HPDE6-E6E7 (cell line): ENCODE data around the gene MUC5AC.
"Not testable (repeated sequence)": the region's sequence is repeated elsewhere in the genome, so short reads cannot be mapped to it uniquely, and the experiment has no call there.

ENCODE experiments used
- DNase-seq: peaks from one replicate; pipeline ENCODE4 v3.0.0; 2011; ENCODE audit warnings: missing footprints; ENCODE audit errors: extremely low spot score

Gene MUC5AC

DNA sequence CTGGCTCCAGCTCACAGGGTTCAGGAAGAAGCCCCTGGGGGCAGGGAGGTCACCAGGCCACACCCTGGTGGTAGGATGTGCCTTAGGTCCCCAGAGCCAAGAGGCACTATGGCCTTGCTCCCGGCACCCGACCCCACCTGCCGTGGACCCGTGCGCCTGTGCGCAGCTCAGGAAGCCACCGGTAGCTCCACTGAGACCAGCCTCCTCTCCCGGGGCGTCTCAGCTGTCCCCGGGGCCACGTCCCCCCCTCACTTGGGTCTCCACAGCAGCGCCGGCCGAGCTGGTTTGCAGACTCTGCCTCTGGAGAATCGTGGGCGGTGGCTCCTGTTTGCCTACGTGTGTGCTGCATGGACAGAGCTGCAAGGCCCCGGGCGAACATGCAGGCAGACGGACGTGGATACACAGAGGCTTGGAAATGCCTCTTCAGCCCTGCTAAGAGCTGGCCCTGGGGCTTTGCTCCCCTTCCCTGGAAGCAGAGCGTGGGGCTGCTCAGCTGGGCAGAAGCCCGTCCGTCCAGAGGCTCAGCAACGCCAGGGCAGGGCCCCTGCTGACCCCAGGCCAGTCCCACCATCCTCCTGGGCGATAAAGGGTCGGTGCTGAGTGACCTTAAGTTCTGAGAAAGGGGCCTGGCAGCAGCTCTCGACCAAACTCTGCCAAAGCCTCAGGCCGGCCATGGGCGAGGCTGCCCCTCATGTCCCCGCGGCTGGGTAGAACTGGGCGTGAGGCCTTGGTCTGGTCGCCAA is 49.8 kb downstream of the MUC5AC start:
- DNase-seq = no peak

DNA sequence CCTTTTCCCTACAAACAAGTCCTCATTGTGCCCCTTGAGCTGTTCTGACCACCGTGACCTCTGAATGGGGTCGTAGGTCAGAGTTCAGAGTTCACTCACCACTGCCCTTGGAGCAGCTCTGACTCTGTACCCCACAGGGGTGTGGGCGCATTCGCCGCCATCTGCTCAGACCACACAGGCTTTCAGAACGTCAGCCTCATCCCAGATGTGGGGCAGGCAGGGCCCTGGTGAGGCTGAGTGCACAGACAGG is 50.3 kb downstream of the MUC5AC start:
- no peak for DNase-seq

DNA sequence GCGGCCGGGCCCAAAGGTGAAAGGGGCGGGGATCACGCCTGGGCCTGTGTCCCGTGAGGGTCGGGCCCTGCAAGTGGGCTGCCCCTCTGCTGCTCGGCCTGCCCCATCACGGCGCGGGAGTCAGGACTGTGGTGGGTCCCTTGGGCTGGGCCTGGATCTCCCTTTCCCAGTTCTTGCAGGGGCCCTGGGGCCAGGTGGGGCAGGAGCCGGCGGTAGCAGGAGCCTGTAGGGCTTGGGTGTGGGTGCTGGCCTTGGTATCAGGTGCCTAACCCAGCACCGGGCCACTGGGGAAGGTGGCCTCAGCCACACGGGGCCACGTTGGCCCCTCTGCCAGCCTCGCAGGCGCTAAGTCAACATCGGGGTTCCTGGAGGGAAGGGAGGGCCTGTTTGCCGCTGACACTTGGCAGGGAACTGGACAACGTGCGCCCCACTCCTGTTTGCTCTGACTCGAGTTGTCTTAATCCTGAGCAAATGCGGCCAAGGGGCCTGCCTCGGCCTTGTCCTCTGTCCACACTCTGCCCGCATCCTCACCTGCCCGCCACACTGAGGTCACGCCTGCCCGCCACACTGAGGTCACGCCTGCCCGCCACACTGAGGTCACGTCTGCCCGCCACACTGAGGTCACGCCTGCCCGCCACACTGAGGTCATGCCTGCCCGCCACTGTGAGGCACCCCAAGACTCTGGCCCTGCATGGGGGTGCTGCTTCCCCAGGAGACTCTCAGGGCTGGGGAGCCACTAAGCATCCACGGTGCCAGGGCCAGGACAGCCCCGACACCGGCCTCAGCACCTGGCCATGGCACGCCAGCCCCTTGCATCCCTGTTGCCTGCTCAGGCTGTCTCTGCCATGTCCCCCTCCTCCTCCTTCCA is 50.9 kb downstream of the MUC5AC start:
- no peak for DNase-seq

DNA sequence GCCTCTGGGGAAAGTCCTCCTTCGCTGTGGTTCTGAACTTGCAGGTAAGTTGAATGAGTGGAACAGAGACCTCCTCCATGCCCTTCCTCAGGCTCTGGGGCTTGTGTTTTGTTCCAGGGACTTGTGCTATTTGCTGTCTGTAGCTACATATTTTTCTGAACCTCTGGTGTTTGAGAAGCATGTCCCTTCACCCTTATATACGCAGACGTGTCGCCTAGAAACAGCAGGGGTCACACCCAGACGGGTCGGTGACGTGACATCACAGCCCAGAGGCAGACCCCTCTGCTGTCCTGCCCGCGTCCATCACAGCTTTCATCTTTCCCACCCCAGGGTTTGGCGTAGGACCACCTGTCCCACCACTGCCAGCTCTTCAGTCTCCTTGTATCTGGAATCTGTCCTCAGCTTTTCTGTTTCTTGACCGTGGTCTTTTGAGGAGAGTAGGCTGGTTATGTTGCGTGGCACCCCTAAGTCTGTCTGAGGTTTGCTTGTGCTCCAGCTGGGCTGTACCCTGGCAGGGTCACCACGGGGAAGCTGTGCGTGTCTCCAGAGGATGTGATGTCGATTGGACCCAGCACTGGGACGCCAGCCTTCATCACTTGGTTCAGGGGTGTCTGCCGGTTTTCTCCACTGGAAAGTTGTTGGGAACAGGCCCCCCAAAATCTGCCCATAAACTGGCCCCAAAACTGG is 51.8 kb downstream of the MUC5AC start:
- no peak for DNase-seq

GRCh38 chr11:1211838-1212237 is 54.1 kb downstream of the MUC5AC start:
- no peak for DNase-seq

DNA sequence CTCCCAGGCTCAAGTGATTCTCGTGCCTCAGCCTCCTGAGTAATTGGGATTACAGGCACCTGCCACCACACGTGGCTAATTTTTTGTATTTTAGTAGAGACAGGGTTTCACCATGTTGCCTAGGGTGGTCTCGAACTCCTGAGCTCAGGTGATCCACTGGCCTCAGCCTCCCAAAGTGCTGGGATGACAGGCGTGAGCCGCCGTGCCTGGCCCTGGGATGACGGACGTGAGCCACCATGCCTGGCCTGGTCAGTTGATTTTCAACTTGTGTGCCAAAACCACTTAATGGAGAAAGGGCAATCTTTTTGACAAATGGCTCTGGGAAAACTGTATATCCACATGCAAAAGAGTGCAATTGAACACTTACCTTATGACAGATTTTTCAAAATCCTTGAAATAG is 58.1 kb downstream of the MUC5AC start:
- not testable (repeated sequence) for DNase-seq

DNA sequence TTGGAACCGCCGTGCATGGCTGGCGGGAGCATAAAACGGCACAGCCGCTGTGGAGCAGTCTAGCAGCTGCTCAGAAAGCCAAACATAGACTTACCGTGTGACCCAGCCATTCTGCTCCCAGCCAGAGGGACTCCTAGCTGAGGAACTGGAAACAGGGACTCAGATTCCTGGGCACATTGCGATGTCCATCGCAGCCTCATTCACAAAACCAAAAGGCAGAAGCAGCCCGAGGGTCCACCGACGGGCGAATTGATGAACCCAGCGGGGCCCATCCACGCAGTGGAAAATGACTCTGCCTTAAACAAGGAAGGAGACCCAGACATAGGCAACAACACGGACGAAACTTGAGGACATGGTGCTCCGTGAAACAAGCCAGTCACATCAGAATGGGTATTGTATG is 59.4 kb downstream of the MUC5AC start:
- DNase-seq = no peak

DNA sequence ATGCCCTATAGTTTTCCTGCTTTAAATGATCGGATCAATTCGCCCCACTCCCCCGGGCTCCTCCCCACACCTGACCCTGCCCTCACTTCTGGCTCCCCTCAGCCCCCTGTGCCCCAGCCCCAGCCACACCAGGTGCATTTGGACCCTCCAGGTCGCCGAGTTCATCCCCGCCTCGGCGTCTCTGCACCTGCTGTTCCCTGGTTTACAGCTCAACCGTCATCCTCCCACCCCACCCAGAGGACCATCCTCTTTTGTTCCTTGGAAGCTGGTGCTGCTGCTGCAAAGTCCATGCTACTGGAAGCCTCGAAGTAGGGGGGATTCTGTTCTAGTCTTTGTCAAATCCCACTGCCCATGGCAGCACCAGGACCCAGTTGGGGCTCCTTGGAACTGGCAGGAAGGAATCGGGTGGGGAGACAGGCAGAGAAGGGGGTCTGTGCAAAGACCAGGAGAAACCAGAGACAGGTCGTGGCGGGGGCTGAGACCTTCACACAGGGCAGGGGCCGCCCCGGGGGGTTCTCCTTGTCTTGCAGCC is 60.6 kb downstream of the MUC5AC start:
- DNase-seq = no peak

DNA sequence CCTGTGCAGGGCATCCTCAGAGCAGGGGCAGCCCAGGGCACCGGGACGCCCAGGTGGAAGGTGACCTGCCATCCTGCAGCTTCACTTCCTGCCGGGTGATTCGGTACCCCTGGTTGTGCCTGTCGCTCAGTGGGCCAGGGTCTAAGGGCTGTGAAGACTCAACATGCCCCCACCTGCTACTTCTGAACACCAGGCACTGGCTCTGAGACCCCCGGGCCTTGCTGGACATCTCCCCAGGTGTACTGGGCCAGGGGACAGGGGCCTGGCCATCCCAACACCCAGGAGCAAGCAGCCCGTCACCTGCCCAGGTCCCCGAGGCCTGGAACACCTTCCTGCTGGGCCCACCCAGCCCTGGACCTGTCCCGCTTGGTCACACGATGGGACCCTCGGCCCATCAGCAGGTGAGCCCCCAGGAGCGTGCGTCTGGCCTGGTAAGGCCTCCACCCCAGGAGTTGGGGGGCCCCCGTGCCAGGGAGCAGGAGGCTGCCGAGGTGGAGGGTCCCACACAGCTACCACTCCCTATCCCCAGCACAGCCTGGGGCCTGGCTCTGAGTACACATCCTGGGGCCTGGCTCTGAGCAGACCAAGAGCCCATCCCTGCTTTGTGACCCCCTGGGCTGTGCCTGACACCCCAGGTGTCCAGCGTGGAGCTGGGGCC is 61.2 kb downstream of the MUC5AC start:
- DNase-seq = no peak

DNA sequence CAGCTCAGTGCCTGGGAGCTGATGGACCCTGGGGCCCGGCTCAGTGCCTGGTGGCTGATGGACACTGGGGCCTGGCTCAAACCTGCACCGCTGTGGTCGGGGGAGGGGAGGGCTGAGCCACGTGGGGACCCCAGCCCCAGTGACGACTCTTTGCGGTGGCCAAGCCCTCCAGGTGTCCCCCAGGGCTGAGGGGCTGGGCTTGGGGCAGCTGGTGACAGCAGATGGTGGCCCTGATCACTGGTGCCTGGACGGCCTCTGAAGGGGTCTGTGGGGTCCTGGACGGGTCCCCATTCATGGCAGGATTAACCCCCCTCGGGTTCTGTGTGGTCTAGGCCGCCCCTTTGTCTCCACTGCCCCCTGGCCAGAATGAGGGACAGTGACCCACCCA is 61.7 kb downstream of the MUC5AC start:
- no peak for DNase-seq

- no peak for DNase-seq
Measured at GRCh38 chr11:1219834-1220815, 62.4 kb downstream of the MUC5AC start.

DNA sequence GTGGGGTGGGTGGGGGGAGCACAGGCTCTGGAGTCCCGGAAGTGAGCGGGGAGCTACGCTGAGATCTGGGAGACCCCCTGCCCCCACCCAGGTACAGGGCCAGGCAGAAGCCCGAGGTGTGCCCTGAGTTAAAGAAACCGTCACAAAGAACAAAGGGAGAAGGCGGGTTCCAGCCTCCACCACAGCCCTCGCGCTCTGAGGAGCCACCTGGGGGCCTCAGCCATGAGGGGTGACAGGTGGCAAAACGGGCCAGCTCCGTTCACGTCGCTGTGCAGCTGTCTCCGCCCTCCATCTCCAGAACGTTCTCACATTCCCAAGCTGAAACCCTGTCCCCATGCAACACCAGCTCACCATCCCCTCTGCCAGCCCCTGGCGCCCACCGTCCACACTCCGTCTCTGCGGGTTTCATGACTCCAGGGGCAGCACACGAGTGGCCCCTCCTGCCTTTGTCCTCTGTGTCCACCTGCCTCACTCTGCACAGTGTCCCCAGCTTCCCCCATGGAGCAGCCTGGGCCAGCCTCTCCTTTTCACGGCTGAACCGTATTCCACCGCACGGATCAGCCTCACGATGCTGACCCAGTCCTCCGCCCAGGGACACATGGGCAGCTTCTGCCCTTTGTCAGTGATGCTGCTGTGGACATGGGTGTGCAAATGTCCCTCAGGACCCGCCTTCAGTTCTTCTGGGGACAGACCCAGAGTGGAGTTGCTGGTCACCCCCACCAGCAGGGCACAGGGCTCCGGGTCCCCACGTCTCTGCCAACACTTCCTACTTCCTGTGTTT is 63.4 kb downstream of the MUC5AC start:
- no peak for DNase-seq

DNA sequence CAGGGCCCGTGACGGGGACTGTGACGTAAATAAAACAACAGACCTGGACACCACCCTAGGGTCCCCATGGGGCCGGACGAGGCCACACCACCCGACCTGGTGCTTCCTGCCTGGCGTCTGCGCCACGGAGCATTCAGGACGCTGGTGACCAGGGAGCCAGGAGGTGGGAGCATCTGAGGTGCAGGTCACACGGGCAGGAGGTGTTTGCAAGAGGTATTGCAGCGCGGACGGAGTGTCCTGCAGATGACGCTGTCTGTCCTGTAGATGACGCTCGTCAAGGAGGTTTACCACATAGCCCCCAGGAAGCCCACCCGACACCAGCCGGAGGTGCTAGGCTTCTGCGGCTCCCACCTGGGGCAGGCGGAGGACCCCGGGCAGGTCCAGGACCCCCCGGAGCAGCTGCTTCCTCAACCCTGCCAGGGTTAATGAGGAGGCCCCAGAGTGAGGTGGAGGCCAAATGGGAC is 64.1 kb downstream of the MUC5AC start:
- DNase-seq = no peak

GRCh38 chr11:1222491-1223345 is 65.0 kb downstream of the MUC5AC start, which contains the start of gene MUC5B:
MUC5B (plus strand) TSS chr11:1223066; CDS start chr11:1223124, 58 bp downstream.
- DNase-seq = no peak

DNA sequence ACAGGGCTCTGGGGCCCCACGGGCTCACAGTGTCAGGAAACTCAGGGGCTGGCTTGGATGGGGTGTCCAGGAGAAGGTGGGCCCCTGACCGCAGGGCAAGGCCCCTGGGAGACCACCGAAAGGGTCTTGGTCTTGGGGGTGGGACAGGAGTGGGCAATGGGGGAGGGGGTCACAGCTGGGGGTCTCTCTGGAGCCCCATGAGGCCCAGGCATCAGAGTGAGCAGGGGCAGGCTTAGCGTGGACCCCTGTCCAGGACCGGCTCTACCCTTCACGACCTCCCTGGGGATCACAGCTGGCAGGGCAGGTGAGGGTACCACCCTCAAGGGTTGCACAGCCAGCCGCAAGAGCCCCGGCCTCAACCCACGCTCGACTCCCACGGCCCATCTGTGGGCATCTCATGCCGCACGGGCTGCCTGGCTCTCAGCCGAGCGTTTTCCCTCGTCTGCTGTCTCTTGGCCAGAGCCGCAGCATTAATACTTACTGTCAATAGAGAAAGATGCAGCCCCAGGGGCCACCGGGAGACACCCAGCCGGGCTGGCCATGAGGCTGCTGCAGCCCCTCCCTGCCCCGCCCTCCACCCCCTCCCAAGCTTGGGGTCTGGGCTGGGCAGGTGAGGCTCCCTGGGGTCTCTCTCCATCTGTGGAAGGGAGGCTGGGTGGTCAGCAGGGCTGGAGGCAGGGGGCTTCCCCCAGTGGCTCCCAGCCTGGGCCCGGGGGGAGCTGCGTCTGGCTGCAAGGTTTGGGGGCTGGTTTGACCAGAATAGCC is 65.8 kb downstream of the MUC5AC start:
- DNase-seq = no peak

DNA sequence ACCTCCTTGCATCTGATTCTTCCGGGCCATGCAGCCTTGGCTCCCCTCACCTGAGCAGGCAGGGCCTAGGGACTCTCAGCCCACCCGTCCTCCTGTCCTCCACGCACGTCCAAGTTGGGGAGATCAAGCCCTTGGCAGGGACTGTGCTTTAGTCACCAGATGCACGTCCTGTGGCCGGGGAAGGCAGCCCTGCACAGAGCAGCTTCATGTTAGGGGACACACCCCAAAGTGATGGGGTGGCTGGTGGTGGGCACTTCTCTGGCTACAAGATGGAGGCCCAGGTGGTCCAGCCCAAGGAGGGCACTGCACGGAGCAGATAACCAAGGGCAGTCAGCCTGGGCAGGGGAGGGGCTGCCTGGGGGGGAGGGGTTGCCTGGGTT is 66.3 kb downstream of the MUC5AC start:
- DNase-seq = no peak

DNA sequence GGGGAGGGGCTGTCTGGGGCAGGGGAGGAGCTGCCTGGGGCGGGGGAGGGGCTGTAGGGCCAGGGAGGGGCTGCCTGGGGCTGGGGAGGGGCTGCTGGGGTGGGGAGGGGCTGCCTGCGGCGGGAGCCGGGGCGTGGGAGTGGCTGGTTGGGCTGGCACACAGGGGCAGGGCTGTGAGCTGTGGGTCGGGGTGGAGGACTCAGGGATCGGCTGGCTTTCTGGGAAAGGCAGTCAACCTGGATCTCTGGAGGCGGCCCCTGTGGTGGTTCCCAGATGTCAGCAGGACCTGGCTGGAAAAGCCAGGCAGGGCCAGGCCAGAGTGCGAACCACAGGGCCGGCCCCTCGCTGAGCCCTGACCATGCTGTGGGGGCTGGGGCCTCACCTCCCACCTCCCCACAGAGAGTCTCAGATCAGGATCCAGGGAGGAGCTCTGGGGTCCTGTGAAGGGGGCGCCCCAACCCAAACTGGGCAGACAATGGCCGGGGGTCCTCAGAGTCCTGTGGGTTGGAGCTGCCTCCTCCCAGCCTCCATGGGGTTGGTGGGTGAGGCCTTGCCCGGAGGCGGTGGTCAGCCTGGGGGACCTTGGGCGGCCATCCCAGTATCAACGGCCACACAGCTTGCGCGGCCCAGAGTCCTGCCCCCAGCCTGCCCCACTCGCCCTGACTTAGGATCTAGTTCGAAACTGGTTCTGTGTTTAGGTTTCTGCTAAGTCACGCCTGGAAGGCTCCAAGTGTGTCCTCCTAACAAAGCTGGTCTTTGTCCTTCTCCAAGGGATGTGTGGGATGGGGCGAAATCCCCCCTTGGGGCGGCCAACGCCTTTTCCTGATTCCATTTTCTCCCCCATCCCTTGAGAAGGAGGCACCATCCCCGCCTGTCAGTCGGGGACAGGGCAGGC is 67.0 kb downstream of the MUC5AC start:
- no peak for DNase-seq
